HG03097 (cell line): ENCODE results near the gene PTPRM.

Source experiments
- ATAC-seq: cut with Tn5 transposase; IDR thresholded peaks from one replicate; pipeline ENCODE4 v1.9.1; 2021; ENCODE audit not compliant: unreplicated experiment, low FRiP score

PTPRM gene

DNA sequence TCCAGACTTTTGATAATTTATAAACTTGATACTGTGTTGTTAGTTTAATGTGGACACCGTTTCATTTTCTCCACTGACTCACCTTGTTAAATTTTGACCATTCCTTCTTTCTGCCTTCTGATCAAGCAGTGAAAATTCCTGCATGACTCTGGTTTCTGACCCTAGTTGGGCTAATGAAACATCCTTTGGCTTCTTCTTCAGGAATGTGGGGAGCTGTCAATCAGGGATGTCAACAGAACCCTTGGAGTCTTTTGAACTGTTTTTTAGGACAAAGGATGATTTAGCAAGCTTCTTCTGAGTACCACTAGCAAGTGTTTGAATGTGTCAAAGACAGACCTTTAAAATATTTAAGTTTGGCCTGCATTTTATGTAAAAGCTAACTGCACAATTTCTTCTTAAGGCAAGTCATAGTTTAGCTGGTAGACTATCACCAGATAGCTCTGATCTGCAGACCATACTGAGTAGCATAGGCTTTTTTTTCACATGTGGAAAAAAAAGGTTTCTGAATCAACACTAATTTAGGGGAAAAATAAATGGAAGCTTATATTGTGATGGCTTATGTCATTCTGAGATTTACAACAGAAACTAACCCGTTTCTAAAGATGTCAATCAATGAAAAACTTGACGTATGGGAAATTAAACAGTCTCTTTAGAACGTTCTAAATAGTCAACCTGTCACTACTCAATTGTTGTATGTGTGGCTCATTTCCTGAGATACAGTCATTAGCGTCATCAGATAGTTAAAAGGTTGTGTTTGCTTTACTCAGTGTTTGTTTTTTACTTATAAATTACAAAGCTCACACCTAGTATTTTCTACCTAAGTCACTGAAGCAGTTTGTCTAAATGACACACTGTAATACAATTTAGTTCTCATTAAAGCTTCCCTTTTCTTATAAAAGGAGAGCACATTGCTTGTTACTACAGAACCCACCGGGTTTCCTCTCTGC lies 311.4 kb downstream of the PTPRM start:
- no peak for ATAC-seq

DNA sequence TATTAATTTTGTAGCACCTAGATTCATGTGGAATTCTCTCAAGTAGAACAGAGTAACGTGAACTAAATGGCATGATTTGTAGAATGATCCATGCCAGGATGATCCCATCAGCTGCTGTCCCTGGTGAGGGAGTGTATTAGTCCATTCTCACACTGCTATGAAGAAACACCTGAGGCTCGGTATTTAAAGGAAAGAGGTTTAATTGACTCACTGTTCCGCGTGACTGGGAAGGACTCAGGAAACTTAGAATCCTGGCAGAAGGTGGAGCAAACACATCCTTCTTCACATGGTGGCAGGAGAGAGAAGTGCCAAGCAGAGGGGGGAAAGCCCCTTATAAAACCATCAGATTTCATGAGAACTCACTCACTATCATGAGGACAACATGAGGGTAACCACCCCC lies 312.6 kb downstream of the PTPRM start:
- ATAC-seq = no peak

DNA sequence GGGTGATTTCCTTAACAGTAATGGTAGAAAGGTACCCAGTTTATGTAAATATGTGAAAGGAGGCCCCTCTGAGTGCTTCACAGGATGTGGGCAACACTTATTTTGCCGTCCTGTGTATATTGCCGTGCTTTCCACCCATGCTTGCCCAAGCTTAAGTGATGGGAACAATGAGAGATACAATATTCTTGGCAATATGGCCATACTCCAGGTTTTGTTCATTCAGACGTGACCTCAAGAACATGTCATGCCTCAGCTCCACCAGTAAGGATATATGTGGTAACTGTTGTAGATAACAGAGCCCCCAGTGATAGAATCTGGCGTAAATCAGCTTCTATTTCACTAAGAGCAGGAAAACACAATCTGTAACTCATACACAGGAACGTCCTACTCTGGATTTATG lies 318.7 kb downstream of the PTPRM start:
- ATAC-seq = no peak

DNA sequence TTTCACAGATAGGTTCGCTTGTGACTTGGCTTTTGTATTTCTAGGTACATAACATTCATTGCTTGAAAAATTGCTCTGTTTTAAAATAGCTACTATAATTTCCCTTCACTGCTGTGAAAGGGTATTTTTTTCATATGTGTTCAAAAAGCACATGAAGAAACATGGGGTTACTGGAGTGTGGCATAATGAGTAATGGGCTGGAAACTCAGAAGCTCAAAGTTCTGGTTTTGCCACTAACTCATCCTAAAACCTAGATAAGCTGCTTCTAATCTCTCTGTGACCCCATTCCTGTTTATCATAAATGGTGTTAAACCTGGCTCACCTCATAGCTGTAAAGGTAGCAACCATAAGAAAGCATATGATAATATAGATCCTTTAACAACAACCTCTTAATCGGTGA lies 319.3 kb downstream of the PTPRM start:
- no peak for ATAC-seq

DNA sequence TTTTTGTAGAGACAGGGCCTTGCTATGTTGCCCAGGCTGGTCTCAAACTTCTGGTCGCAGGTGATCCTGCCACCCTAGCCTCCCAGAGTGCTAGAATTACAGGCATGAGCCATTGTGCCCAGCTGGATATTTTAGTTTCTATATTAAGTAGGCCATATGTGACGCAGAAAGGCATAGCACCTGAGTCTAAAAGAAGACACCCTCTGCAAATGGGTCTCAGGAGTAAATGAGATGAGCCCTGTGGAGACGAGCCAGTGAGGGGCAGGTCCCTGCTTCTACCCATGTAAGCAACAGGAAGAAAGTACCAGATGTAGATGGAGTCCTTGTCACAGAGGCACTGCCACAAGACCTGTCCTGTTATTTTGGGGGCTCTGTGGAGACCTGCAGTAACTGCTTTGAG lies 322.4 kb downstream of the PTPRM start:
- ATAC-seq = no peak

DNA sequence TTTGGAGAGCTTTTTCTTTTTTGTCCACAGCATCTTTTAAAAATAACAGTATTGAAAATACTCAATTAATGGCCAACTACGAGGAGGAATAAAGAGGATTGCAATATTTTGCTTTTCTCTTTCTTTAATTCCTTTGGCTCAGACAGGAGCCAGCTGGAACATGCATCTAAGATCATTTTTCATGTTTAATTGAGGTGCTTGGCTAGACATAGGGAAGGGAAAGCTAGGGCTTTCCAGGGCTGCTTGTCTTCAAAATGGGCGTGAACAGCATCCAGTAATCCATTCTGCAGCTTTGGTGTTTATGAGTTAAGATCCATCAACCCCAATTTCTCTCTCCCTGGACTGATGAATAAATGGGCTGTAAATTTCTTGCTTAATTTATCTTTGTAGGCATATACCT lies 323.0 kb downstream of the PTPRM start:
- ATAC-seq = no peak

DNA sequence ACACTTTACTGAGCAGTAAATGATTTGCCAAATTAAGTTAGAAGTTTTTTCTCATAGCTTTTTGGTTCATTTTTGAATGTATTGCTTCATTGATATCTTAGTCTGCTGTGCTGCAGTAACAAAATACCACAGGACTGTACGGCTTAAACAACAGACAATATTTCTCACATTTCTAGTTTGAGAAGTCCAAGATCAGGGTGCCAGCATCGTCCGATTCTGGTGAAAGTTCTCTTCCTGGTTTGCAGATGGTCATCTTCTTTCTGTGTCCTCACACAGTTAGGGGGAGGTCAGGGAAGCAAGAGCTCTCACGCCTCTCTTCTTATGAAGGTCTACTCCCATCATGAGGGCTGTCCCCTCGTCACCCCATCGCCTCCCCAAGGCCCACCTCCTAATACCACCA lies 325.4 kb downstream of the PTPRM start:
- no peak for ATAC-seq

DNA sequence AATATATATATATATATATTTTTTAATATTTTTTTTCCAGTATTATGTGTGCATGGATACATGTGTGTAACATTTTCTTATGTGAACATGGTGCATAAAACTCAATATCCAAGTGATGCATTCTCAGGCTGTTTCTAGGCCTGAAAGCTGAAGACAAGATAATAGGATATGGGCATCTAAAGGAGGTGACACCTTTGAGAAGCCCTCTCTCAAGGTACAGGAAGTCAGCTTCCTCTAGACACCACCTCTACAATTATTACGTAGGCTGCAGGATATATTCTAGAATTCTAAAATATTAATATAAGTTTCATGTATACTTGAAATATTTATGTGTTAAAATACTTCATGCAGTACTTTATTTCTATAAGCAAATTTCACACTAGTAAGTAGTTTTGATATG lies 327.5 kb downstream of the PTPRM start:
- no peak for ATAC-seq

DNA sequence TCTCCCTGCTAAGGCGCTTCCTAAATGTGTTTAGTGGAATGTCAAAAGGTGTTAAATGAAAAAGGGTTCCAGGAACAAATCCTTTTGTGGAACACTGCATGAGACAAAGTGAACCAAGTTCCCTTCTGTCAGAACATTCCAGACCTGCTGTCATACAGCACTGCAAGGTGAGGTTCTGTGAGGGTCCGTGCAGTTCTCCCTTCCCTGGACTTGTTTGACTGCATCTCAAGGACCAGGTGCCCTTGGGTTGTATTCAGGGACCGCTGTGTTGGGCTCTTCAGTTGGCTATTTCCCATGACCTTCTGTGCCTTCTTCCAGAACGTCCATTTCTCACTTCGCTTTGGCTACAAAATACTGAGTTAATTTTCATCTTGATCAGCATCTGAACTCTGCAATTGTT lies 328.2 kb downstream of the PTPRM start:
- no peak for ATAC-seq

DNA sequence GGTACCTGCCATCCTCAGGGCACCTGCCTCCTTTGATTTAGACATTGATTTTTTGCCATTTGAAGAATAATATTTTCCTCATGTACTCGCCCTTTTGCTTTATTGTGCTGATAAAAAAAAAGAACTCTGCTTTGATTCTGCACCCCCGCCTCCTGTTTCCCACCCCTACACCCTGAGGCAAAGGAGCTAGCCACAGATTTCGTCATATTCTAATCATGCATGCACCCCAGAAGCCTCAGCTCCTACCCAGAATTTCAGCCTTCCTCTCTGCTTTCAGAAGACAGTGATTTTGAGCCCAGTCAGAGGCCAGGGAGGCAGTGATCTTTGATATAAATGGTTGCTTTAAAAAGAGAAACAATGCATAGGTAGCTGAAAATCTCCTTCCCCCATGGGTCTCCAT lies 329.0 kb downstream of the PTPRM start:
- no peak for ATAC-seq

DNA sequence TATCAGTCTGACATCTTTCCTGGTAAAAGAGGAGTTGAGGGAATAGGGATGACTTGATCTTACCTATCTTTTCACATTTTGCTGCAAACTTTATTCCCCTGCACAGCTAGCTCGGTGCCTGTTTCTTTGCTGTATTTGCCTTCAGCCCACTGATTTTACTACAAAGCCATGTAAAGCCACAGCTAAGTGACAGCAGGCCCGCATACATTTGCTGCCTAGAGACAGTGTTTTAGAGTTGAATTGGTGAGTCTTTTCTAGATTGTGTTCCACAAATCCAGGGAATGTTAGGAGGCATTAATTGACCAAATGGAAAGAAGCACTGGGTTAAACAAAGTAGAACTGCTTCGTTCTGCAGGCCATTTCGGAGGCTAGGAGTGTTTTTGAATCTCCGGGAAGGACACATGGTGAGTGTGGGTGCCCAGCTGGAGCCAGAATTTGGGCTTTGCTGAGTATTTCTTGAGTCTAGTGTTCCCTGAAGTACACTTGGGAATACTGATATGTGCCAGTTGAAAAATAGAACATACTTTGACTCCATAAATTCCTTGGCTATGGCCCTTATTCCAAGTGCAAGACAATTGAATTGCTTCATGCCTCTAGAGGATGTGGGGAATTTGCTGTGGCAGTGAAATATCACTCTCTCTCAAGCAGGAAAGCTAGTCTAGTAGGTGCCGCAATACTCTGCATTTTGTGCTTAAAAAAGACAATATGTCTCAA lies 329.8 kb downstream of the PTPRM start:
- ATAC-seq = no peak

DNA sequence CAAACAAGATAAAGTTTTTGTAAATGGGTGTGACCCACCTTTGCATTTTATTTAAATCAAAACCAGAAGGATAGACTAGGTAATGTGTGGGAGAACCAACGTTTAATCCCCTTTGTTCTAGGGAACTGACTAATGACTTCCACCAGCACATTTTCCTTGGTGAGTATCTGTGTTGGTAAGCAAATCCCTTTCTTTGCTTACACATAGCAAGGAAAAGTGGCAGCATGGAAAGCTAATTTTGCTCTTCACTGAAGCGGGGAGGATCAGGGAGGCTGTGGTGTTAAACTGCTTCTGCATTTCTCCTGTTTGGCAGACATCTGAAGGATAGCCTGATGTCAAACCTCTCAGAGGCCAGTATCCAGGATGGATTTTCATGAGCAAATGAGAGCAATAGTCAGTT lies 331.1 kb downstream of the PTPRM start:
- no peak for ATAC-seq

DNA sequence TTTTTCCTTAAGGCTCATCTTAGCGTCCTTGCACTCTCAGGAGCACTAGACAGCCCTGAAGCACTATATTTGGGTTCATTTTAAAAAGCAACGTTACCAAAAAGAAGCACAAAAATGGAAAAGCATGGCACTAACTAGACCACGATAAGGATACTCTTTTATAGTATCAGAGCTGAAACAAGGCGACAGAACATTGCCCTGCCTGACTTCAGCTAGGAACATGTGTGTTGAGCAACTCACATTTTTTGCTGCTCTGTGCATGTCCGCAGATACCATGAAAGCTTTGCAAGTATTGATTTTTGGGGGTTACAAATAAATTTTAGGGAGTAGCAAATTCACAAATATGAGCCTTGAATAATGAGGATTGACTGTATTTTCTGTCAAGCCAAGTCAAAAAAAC lies 332.0 kb downstream of the PTPRM start:
- ATAC-seq = no peak

DNA sequence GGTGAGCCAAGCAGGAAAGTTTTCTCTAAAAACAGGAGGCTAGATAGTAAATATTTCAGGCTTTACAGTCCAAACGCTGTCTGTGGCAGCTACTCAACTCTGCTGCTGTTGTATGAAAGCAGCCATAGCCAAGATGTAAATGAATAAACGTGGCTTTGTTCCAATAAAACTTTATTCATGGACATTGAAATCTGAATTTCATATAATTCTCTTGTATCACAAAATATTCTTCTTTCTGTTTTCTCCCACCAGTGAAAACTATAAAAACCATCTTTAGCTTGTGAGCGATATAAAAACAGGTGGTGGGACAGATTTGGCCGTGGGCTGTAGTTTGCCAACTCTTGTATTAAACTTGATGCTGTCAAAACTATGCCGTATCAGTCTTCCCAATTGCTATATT lies 333.0 kb downstream of the PTPRM start:
- ATAC-seq = no peak

DNA sequence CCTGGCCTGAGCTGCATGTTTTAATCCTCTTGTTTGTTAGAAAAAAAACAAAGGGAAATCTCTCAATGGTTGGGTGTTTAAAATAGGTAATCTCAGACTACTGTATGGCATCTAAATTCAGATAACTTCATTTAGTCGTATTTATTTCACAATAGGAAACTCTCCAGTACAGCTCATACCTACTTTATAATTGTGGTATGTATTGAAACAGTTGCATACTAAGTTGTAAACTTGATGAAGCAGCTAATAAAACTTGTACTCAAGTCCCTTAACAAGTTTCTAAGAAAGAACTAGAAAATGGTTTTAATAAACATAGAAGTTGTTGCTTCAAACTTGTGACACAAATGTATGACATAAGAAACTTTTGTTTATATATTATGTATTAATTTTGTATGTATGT lies 334.5 kb downstream of the PTPRM start:
- no peak for ATAC-seq

DNA sequence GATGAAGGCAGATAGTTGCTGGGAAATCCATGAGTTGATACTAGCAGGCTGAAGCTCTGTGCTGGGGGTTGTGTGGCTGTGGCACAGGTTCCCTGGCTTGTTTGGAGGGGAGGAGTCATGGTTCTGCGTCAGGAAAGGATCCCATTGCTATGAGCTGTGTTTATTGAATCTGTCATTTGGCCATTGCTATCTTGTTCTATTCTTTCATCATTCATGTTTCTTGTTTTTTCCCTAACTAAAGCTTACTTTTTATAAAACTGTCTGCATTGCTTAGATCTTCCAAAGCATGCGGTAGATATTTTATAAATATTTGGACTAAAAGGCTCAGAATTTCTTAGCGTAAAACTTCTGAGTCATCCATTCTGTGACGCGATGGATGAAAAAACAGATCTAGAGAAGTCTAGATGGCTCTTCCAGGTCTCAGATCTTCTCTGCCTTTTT lies 335.3 kb downstream of the PTPRM start:
- ATAC-seq = no peak

DNA sequence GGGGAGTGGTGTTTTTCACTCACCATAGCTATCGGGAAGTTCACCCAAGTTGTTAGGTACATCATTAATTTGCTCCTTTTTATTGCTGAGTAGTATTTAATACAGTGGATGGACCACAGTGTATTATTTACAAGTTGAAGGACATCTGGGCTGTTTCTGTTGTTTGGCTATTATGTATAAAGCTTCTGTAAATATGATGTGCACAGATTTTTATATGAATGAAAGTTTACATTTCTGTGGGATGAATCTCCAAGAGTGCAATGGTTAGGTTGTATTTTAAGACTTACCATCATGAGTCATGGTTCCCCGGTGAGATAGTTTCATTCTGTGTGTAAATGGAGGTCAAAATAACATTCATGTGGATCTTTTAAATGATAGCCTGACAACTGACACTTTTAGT lies 337.4 kb downstream of the PTPRM start:
- no peak for ATAC-seq

DNA sequence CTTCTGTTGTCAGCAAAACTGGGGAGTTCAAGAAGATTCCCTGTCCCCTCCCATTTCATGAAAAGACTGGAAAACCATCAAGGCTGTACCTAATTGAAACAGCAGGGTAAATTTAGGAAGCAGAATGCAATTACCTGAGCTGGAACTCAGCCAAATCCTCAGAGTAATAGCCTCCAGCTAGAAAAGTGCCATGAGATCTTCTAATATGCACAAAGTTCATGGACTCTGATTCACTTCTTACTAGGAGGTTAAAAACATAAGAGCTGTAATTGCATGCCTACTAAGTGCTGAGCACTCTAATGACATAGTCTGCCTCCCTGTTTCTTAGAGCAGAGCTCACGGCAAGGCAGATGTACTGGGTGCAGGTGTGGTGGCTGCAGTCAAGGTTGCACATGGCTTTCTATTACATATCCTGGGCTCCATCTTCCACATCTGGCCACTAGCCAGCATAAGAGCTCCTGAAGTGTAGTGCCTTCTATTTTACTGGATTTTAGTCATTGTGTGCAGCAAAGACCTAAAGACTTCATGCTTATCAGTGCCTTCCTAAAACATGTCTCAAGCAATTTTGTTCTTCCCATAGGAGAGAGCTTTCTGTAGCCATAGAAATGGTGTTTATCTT lies 341.7 kb downstream of the PTPRM start:
- ATAC-seq = no peak

DNA sequence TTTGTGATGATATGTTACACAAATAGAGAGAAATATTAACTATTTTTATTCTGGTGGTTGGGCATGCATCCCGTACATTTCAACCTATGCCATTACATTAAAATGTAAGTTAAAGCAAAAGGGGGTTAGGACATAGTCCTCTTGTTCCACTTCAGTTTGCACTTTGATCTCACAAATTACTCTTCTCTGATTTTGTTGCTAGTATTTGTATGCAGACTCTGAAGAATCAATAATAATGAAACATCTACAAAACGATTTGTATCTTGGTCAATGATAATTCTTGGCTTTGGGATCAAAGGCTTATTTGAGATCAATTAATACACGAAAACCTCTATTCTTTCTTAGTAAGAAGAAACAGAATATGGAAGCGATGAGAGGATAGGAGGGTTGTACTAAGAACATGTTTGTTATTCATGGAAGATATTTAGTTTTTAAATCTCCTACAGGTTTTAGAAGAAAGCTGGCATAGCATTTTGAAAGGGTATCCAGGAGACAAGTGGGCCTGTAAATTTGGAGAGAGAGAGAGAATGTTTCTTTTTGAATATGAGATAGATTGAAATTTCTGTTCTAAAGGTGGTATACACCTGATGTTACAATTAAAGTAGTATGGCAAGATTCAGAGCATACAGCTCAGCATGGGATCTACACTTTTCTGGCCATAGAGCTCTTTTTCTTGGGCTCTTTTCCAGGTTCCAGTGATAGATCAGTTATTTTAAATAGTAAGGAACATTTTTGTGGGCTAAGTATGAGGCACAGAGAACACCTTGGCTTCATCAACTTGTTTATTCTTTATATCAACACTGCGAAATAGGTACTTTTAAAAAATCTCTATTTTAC lies 347.9 kb downstream of the PTPRM start:
- ATAC-seq = no peak

DNA sequence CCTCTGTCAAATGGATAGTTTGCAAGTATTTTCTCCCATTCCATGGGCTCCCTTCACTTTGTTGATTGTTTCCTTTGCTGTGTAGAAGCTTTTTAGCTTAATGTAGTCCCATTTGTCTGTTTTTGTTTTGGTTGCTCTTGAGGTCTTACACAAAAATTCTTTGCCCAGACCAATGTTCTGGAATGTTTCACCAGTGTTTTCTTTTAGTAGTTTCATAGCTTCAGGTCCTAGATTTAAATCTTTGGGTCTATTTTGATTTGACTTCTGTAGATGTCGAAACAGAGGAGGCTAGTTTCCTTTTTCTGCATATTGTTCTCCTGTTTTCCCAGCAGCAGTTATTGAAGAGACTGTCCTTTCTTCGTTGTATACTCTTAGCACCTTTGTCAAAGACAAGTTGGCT lies 351.6 kb downstream of the PTPRM start:
- ATAC-seq = no peak

DNA sequence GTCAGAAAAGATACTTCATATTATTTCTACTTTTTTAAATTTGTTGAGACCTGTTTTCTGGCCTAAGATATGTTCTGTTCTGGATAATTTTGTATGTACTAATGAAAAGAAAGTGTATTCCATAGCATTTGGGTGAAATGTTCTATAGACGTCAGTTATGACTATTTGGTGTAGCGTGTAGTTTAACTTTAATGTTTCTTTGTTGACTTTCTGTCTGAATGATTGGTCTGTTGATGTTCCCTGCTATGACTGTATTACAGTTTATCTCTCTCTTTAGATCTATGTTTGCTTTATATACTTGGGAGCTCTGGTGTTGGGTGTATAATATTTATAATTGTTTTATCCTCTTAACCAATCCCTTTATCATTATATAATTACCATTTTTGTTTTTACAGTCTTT lies 352.4 kb downstream of the PTPRM start:
- no peak for ATAC-seq
